Prostate gland (tissue), 2 donors: ENCODE measurements around the gene CD101.

Experiments used
- POLR2AphosphoS5 ChIP-seq: sonication (generic); formaldehyde crosslinking; IDR thresholded peaks from one replicate; pipeline ENCODE4 v1.6.1; 2017; ENCODE audit warnings: antibody characterized with exemption
- TF ChIP-seq, protein P1 (sequence below), 4 experiments: fragments of 200-600 bp in 2 of 4; fragments of 450-650 bp in 2 of 4; sonication (generic) in 2 of 4; IDR thresholded peaks; 1 replicate in 3 of 4; 2 replicates in 1 of 4; pipeline ENCODE4 v1.5.1; 2016 to 2019; ENCODE audit warnings: antibody characterized with exemption in 4 of 4, mild to moderate bottlenecking in 2 of 4, moderate library complexity in 2 of 4

DNA sequence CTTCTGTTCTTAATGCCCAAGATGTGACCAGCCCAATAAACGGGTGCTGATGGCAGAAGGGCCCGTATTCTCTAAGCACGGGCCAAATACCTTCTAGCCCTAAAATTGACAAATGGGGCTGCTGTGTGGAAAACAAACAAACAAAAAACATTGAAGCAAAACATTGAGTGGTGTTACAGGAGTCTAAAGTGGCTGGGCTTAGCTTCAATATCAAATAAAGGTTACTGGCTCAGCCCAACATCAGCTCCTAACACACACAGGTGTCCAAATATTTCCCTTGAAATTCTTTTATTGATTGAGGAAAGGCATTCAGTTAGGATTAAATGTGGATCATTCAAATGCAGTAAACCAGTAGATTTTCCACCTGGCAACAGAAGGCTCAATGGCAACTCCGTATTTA is 45.2 kb downstream of the CD101 start:
- TF ChIP-seq, protein P1, sequence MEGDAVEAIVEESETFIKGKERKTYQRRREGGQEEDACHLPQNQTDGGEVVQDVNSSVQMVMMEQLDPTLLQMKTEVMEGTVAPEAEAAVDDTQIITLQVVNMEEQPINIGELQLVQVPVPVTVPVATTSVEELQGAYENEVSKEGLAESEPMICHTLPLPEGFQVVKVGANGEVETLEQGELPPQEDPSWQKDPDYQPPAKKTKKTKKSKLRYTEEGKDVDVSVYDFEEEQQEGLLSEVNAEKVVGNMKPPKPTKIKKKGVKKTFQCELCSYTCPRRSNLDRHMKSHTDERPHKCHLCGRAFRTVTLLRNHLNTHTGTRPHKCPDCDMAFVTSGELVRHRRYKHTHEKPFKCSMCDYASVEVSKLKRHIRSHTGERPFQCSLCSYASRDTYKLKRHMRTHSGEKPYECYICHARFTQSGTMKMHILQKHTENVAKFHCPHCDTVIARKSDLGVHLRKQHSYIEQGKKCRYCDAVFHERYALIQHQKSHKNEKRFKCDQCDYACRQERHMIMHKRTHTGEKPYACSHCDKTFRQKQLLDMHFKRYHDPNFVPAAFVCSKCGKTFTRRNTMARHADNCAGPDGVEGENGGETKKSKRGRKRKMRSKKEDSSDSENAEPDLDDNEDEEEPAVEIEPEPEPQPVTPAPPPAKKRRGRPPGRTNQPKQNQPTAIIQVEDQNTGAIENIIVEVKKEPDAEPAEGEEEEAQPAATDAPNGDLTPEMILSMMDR (IDR thresholded peaks at IDR 0.05): no peak
- no peak for TF ChIP-seq POLR2AphosphoS5
